Inflammatory macrophage treated with lipopolysaccharide for 4 hours (primary cell): ENCODE data around the gene MPP4.

ENCODE experiments used
- DNase-seq: peaks from one replicate; pipeline ENCODE4 v3.0.0-alpha.2; 2020

MPP4 gene, protein sequence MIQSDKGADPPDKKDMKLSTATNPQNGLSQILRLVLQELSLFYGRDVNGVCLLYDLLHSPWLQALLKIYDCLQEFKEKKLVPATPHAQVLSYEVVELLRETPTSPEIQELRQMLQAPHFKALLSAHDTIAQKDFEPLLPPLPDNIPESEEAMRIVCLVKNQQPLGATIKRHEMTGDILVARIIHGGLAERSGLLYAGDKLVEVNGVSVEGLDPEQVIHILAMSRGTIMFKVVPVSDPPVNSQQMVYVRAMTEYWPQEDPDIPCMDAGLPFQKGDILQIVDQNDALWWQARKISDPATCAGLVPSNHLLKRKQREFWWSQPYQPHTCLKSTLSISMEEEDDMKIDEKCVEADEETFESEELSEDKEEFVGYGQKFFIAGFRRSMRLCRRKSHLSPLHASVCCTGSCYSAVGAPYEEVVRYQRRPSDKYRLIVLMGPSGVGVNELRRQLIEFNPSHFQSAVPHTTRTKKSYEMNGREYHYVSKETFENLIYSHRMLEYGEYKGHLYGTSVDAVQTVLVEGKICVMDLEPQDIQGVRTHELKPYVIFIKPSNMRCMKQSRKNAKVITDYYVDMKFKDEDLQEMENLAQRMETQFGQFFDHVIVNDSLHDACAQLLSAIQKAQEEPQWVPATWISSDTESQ

DNA sequence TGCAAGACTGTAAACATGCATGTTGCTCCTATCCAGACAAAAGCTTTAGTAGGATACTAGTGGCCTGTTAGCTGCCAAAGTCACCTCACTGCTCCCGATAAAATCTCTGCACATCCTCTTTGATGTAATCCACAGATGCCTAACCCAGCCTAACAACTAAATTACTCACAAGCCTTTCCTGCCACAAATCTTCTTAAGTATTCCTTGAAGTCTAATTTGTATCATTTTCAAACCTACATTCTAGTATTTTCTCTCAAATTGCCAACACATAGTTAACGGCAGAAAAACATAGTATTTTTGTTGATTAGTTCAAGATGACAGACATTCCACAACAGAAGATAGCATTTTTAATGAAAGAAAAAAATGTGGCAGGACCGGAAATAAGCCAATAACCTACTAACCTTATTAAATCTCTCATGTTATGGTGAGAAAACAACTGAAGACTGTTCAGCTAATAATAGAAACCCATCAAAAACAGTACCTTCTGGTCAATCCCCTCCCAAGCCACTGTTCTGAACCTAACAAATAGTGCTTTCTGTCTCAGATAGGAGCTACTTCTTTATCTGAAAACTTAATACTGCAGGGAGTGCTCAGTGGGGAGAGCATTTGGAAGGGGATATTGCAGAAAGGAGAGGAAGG is at the start of gene MPP4:
Gene MPP4 (minus strand): TSS at position 57 of the 639 bp plus-strand sequence. CDS start 4,690 bp downstream, outside the sequence.
- DNase-seq: no peak

DNA sequence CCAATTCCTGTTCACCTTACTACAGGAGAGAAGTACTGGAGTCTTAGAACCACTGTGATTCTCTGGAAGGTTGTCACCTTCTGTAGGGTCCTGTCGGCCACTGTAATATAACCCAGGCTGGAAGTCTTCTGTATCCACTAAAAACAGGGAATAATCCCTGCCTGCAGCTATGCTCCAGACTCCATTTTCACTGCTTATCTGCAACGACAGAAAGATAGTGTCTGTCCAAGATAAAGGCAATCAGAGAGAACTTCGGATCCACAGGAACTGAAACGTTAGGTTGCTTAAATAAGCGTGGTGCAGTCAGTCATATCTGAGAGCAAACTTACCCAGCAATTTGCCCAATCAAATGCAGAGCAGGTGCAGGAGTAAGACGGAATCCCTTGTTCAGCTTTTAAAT is 48.1 kb upstream of the MPP4 start:
- DNase-seq: no peak

DNA sequence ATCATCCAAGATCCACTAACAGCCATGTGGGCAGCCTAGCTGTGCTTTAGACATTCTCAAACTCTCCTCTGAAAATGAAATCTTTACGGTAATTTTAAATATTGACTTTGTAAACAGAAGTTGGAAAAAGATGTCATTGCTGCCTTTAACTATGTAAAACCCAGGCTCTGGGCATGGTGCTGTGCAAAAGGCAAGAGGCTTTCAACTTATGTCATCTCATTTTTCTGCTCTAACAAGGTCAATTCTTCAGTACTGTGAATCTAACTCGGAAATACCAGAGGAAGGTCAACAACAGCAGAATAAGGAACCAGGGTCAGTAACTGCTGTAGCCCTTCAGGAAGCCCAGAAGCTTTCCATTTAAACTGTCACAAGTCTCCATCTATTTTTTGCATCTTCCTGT is 37.0 kb upstream of the MPP4 start:
- no peak for DNase-seq

DNA sequence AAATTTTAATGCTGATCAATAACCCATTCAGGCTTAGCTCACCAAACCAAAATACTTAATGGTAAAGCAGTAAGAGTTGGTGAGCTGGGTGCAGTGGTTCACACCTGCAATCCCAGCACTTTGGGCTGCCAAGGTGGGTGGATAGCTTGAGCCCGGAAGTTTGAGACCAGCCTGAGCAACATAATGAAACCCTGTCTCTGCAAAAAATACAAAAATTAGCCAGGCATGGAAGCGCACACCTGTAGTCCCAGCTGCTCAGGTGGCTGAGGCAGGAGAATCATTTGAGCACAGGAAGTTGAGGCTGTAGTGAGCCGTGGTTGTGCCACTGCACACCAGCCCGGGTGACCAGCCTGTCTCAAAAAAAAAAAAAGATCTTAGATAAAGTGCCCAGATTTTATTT is 35.7 kb upstream of the MPP4 start:
- DNase-seq: no peak

DNA sequence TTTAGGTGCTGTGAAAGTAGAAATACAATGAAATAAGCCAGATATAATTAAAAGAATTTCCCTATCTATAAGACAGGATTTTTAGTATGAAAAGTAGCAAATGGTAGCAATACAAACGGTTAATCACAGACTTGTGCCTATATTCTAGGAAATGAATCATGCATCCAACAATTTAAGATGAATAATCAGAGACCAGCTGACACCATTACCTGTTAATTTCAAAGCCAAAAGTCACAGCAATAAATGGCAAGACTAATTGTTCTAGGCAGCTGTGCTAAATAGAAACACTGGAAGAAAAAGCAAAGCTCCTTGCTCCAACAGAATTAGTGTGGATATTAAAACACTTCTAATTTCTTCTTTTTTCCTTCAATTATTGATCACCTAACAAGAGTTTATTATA is 35.1 kb upstream of the MPP4 start:
- DNase-seq: no peak

DNA sequence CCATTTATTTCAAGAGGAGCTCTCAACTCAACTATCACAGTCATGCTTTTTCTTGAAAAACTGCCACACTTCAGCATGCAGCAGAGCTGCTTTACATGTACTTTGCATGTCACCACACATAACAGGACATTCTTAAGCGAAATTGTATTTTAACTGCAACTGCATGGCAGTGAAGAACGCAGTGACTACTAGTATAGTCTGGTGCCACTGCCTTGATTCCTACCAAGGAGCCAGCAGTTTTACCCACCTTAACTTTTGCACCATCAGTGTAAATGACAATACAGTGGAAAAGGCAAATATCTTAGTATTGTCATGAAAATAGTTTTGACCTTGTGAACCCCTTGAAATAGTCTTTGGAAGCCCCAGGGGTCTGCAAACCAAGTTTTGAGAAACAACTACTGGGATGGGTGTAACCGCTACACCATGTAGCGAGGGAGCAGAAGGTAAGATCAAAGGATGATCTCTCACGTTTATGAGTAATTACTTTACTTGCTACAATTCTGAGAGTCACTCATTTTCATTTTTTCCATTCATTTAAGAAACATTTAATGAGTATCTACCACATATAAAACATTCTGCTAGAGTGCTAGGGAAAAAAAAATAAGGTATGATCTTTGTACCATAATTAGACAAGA is 32.3 kb upstream of the MPP4 start:
- no peak for DNase-seq

DNA sequence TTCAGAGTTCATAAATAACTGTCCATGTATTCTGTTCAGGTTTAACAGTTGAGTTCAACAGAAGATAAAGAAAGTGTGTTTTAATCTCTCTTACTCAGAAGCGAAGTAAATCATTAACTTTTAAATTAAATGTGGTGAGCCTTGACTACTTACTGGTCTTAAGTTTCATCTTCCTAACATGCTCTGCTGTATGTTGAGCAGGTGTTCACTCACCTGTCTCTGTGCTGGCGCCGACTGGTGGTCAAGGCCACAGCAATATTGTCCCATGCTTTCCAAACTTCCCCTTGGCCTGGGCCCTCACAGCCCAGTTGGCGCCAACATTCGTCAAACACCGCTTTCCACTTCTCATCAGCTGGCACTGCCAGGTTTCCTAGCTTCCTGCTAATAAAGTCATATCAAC is 17.0 kb upstream of the MPP4 start:
- no peak for DNase-seq

DNA sequence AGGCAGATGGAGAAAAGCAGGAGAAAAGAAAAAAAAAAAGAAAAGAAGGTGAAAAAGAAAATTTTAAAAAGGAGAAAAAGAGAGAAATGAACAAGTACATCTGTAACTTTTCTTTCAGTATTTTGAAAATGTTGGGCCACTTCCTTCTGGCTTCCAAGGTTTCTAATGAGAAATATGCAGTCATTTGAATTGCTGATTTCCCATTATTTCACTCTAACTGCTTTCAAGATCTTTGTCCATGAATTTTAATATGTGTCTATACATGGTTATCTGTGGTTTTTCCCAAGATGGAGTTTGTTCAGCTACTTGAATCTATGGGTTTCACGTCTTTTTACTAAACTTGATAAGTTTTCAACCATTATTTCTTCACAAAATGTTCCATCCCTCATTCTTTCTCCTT is 14.3 kb upstream of the MPP4 start:
- peak; percentile 1 for DNase-seq

DNA sequence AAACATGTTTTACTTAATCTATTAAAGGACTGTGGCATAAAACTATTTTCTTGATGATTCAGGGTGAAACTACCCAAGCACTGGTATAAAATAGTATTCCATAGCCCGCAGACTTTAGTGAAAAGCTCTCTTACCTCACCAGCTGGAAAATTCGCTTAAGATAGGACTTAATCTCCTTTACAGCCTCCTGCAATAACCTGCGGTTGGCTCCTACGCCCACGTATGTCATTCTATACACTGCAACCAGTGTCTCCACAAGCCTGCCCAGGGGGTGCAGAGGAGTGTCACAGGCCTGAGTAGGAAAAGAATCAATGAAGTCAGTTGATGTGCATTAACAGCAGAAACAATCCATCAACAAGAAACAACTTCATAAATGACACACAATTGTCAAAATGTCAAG is 11.3 kb upstream of the MPP4 start:
- no peak for DNase-seq

DNA sequence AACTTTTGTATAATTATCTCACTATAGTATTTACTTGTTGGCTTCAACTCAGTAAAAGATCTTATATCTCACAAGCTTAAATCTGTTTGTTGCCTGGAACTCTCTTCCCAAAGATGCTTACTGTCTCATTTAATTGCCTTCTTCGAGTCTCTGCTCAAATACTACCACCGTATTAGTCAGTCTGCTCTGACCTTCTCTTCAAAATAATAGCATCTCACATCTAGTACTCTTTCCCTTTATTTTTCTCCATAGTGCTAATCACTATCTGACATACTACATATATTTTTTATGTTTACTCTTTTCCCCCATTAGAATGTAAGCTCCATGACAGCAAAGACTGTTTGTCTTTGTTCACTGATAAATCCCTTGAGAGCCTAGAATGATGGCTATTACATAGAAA is 10.6 kb upstream of the MPP4 start:
- DNase-seq: no peak

DNA sequence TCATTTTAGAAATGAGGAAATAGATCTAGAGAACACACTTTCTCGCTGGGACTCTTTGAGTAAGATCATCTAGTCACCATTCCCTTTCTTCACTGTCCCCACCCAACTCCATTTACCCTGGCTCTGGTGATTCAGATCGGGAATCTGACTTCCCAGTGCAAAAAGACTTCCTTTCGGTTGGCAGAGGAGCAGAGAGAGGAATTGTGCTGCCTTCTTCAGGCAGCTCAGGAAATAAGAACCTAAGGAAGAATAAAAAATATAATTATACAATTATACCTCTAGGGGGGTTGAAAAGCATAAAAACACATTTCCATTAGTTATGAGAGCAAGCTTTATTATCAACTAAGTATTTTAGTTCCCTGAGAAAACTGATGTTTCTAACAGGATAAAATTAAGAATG is 9.3 kb upstream of the MPP4 start:
- no peak for DNase-seq

DNA sequence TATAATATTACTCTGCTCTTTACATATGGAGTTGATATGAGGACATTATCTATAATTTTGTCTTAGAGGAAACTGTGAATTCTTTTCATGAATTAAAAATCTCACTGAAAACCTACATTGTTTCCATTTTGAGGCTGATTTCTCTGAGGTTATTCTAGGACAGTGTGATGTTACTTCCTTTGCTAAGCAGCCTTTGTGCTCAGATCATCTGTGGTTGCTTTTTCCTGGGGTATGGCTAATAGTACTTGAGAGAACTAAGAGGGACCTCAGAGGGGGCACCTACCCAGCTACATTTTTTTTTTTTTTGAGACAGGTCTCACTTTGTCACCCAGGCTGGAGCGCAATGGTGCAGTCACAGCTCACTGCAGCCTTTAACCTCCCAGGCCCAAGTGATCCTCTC is 8.7 kb upstream of the MPP4 start:
- no peak for DNase-seq

DNA sequence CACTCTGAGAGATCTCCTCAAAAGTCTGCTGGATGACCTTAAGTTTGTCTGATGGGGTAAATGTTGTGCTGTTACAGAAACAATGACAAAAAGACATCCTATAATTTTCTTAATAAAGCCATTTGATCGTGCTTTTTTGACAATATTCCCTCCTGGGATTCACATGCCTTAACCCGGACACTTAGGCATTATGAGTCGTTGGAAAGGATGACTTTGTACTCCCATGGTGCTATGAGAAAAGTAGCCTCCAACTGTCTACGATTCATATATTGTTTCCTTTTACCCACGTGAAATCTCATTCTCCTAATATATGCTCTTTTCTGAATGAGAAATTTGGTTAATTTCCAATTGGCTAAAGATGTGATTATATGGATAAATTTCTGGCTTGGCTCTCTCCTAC is 6.1 kb upstream of the MPP4 start:
- no peak for DNase-seq

DNA sequence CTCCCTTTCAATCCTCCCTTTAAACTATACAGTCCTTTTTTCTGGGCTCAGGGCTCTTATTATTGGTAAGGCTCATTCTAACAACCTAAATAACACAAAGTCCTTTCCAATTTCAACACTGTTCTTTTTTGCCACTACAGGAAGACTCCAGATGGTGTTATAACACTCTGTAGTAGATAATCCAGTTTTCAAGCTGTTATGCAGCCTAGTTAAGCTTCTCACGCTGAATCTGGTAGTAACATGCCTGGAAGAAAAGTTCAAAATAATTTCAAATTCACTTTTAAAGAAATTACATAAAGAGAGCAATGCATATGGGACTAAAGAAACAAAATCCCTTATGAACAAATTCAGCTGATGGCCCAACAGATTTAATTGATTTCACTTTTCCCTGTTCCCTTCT is 3.2 kb upstream of the MPP4 start:
- no peak for DNase-seq

DNA sequence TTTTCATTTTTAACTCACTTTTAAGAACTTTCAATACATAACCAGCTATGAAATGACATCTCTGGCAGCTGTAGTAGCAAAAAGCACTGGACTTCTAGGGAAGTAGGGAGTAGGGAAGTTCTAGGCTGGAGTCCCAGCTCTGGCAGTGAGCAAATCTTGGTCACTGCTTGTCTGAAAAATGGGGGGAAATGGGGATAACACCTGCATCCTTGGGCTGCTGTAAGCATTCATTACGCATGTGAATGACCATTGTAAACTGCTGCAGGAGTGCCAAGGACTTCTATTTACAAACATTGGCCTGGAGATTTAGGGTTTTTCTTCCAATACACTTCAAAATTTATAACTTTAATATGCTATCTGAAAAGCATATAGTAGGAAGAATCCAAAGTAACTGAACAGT is 972 bp upstream of the MPP4 start:
- no peak for DNase-seq

DNA sequence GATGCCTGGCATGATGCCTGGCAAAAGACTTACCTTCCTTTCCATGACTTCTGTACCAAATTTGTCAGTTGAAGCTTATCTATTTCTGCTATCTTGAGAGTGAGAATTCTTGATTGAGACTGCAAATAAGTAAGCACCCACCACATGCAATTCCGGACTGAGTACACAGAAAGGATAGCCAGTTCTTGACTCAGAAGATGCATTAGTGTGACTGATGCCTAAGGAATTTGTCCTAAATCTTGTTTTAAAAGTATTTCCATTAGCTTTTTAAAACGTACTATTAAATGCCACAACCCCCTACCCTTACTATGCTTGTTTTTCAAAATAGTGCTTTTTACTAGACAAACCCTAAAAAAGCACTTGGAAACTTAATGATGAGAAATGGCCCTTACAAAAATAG is 545 bp downstream of the MPP4 start:
- DNase-seq: no peak

DNA sequence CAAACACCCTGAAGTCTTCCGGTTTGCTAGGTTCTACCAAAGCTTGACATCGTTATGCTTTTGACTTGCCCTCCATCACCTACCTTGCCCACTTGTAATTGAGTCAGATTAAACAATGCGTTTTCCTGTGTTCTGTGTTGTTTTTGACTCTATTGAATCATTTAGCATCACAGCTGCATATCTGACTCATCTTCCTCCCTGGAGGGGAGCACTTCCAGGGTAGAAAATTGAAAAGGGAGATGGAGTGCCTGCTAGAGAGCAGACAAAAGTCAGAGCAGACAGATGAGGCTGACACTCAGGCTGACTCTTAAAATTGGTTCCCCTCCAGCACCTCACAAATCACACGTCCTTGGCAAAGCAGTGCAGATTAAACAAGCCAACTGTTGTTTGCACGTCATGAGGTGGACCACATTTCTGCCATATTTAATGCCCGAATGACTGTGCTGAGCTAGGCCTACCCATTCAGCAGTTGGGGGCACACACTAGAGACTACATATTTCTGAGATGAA is 2.2 kb downstream of the MPP4 start:
- no peak for DNase-seq

DNA sequence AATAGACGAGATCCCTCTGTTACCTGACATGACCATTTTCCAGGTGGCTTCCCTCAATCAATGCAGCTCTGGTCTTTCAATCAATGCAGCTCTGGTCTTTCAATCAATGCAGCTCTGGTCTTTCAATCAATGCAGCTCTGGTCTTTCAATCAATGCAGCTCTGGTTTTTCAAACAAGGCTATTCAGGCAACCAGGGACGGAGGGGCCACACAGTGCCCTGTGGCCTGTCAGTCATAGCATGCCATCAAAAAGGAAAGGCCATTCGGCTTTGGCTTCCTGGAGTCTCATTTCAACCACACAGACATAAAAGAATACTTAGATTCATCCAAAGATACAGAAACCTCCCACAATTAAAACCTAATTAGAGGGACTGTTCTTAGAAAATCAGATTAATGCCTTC is 13.3 kb downstream of the MPP4 start:
- no peak for DNase-seq

DNA sequence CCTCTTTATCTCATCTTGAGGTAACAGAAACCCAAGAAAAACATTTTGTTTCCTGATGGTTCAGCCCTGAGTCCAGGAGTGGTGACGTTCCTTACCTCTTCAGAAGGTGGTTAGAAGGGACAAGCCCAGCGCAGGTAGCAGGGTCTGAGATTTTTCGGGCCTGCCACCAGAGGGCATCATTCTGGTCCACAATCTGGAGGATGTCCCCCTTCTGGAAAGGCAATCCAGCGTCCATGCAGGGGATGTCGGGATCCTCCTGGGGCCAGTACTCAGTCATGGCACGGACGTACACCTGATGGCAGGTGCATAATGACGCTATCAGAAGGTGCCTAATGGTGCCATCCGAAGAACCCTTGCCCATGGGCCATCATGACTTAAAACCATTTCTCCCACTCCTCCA is 17.7 kb downstream of the MPP4 start:
- no peak for DNase-seq

DNA sequence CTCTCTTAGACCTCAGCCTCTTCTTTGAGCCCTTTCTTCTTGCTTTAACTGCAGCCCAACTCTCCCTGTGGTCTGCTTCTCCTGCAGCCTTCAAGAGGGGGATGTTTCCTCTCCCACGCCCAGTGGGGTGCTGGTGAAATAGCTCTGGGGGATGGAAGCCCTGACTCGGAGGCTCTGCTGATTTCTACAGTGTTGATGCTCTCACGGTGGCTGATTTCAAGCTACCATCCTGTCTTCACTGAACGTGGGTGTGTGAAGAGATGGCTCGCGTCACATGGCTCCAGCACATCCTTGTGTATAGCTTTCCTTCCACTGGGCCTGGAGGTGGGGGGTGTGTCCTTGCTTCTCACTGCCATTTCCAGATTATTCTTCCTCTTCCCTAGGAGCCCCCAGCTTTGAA is 20.0 kb downstream of the MPP4 start:
- DNase-seq: peak; percentile 18

DNA sequence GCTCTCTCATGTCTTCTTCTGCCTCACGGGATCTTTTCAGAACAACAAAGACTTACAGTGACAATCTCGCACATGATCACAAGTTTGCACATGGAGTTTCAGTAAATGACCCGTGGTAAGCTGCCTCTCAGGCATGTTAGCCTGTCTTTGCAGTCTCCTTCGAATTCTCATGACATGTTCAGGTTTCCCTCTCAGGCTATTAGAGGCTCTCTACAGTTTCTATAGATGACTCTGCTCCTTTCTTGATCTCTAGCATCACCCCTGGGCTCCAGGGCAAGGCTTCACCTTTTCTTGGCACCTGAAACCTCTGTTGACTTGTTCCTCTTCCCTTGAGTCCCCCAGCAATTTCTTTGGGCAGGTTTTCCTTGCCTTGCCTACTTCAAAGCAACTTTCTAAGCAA is 23.0 kb downstream of the MPP4 start:
- DNase-seq: no peak

DNA sequence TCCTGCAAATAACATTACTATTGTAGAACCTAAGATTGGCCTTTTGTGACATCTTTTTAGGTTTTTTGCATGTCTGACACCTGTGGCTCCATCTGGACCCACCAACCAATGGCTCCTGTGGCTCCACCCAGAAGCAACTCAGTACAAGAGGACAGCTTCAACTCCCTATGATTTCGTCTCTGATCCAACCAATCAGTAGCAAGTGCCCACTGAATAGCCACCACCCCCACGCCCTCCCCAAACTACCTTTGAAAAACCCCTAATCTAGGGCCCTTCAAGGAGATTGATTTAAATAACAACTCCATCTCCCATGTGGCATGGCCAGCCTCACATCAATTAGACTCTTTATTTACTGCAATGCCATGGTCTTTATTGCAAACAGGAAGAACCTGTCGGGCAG is 23.6 kb downstream of the MPP4 start:
- DNase-seq: no peak

DNA sequence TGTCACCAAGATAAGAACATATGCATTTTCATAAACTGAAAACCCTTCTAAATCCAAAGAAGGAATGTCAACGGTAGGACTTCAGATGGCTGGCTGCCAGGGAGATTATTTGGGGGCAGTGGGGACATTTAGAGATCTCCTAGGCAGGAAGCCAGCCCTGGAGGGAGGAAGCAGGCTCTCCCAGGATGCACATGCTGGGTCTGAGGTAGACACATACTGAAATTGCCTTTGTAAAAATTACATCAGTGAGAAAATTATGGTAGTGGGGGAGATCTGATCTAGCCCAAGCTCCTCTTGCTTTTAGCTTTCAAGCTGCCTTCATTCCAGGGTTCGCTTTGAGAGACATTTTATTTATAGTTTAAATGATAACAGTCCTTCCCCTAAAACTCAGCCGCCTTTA is 24.1 kb downstream of the MPP4 start:
- DNase-seq: no peak

DNA sequence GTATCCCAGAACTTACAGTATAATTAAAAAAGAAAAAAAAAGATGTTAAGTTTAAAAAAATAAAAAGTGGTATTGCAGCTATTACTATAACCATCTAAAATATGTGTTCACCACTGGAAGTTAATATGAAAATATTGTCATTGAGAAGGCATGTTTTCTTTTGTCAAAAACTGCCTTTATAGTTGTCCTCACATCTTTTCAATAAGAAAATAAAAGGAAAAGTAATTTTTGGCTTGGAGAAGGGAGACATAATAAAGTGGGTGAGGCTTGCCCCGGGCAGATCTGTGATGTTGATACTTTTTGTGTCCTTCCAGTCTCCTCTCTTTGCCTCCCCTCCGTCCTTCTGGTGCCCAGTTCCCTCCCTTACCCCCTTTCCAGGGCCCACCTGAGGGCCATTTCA is 24.9 kb downstream of the MPP4 start:
- DNase-seq: no peak
